Inferior parietal cortex (tissue), 1 donor: Measurements from ENCODE around the gene SIVA1.

Experiments used
- DNase-seq: peaks from one replicate; pipeline ENCODE4 v3.0.0-alpha.2; 2016; ENCODE audit errors: extremely low spot score

Gene SIVA1

GRCh38 chr14:104797115-104798044 is 44.4 kb downstream of the SIVA1 start:
- no peak for DNase-seq

DNA sequence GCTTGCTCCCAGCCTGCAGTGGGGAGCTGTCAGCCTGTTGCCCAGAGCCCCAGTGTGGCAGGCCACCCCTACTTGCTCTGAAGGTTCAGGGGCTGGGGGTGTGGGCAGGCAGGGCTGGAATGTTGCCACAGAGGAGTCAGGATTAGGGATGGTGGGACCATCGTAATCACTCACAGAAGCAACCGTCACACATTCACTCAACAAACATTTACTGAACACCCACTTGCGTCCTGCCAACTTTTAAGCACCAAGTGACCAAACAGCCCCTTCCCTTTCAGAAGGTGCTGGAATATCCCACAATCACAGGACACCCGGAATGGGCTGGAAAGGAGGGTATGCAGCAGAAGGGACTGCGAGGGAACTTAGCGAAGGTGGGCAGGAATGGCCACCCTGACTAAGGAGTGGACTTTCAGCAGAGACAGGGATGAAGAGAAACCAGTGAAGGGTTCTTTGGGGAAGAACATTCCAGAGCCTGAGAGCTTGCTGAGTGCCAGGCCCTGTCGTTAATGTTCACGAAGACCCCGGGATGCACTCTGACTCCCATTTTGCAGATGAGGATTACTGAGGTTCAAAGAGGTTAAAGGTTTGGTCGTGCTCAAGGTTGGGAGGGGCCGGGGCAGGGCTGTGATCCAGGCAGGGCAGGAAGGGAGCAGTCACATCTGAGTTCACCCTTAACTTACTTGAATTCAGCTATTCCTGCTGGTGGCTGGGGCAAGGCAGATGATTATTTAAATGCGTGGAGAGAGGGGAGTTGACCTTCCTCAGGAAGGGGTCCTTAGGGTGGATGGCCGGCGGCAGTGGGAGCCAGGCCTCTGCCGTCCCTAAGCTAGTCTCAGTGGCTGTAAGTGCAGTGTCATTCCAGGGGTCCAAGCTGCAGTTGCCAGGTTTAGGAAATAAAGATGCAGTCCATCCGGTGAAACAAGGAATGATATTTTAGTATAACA is 45.6 kb downstream of the SIVA1 start:
- no peak for DNase-seq

DNA sequence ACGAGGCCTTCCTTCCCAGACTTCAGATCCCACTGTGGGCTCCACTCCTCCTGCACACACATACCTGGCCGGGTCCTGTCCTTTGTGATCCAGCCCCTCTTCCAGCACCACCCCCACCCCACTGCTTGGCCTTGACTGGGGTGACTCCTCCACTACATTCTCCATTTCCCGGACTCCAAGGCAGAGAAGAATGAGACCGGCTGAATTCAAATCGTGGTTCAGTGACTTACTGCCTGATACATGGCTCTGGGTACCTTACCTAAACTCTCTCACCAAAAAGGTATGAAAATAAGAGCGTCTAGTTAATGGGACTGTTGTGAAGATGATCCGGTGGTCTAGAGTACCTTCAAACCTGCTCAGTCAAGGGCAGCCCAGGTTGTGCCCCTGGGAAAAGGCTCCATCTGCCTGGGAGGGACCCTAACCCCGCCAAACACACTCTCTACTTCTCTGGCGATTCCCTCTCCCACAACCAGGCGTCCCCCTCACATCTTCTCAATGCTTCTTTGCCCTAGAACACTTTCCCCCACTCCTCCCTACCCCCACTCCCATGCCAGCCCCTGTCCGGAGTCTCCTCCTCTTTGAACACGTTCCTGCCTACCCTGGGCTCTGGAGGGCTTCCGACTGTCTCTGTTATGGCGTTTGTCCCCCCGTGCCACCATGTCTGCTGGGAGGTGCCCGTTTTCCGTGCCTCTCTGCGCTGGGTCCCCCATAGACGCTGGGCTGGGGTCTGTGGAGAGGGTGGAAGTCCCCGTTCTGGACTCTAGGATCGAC is 46.5 kb downstream of the SIVA1 start:
- no peak for DNase-seq

DNA sequence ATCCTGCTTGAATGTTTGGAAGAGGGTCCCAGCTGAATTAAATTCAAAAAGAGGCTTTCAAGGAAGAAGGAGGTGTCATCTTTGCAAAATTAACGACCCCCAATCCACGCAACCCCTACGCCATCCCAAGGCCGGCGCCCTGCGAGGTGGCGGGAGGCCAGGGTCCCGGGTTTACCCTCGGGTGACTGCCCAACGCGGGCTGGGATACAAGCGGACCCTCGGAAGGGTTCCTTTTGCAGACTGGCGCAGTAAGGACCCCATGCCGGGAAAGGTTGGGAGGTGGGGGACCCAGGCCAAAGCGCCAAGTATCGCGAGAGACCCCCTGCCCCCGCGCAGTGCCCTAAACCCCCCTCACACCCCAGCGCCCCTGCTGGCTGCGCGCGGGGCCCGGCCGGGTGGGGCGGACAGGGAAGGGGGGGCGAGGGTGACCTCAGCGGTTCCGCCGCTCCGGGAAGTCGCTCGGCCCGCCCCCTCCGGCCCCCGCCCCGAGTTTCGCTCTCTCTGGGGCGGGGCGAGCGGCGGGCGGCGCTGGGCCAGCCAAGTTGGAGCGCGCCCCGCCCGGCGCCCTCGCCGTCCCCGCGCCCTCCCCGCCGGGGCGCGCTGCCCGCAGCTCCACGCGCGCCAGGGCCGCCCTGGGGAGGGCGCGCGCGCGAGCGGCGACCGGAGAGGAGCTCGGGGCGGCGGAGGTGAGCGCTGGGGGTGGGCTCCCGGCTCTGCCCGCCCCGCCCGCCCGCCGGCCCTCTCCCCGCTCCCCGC is 47.2 kb downstream of the SIVA1 start:
- peak; percentile 20 for DNase-seq

DNA sequence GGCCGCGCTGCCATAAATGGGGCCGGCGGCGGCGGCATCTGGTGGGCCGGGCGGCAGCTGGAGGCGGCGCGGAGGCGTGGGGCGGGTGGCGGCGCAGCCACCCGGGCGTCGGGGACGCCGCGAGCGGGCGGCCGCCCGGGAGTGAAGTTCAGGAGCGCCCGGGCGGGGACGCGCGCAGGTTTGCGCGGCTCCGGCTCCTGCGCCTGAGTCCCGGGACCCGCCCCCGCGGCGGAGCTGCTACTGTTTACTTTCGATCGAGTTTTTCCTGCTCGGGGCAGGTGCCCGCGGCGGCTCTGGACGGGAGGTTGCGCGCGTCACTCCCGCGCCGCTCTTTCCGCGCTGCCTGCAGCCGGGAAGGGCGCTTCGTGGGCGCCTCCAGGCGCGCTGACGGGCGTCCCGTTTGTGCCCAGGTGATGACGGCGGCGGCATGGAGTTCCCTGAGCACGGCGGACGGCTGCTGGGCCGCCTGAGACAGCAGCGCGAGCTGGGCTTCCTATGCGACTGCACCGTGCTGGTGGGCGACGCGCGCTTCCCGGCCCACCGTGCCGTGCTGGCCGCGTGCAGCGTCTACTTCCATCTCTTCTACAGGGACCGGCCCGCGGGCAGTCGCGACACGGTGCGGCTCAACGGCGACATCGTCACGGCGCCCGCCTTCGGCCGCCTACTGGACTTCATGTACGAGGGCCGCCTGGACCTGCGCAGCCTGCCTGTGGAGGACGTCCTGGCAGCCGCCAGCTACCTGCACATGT is 48.0 kb downstream of the SIVA1 start, which contains the start of gene ZBTB42:
TSS of gene ZBTB42 (plus strand) at position 331 of the 749 bp plus-strand sequence. CDS start at position 428, 97 bp downstream.
- DNase-seq, result no peak

DNA sequence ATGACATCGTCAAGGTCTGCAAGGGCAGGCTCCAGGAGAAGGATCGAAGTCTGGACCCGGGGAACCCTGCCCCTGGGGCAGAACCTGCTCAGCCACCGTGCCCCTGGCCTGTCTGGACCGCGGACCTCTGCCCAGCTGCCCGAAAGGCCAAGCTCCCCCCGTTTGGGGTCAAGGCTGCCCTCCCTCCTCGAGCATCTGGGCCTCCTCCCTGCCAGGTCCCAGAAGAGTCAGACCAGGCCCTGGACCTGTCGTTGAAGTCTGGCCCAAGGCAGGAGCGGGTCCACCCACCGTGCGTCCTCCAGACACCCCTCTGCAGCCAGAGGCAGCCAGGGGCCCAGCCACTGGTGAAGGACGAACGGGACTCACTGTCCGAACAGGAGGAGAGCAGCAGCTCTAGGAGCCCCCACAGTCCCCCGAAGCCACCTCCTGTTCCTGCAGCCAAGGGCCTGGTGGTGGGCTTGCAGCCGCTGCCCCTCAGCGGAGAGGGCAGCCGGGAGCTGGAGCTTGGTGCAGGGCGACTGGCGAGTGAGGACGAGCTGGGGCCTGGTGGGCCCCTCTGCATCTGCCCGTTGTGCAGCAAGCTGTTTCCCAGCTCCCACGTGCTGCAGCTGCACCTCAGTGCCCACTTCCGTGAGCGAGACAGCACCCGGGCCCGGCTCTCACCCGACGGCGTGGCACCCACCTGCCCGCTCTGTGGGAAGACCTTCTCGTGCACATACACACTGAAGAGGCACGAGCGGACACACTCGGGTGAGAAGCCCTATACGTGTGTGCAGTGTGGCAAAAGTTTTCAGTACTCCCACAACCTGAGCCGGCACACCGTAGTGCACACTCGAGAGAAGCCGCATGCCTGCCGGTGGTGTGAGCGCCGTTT is 48.8 kb downstream of the SIVA1 start:
- DNase-seq, result no peak

GRCh38 chr14:104802394-104803184 is 49.6 kb downstream of the SIVA1 start:
- DNase-seq, result no peak

DNA sequence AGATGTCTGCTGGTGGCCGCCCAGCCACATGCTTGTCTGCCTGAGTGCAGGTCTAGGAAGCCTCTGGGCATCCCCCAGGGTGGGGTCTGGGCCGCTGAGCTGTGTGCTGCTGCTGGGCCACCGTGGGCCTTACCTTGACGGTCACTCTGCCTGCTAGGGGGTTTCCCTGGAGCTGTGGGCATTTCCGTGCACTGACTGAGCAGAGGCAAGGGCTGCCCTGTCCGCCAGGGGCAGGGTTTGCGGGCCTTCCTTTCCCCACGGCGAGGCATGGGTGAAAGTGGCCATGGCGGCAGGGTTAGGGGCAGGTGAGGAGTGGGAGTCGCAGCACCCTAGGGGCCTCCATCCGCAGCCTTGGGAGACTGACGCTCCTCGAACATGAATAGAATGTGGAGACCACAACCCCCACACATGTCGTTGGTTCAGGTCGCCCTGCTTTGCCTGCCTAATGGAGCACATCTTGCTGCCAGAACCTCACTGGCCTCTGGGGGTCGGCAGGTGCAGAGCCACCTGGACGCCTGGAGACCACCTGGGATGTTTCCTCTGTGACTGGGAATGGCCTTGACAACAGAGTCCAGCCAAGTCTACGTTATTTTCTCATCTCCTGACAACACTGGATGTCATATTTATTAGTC is 50.4 kb downstream of the SIVA1 start:
- DNase-seq, result no peak

- no peak for DNase-seq
These were observed 51.0 kb downstream of the SIVA1 start for GRCh38 chr14:104803912-104804410.

- DNase-seq, result no peak
These were observed 51.8 kb downstream of the SIVA1 start for GRCh38 chr14:104804481-104805325.

- DNase-seq, result no peak
These were observed 52.4 kb downstream of the SIVA1 start for GRCh38 chr14:104805326-104805678.

DNA sequence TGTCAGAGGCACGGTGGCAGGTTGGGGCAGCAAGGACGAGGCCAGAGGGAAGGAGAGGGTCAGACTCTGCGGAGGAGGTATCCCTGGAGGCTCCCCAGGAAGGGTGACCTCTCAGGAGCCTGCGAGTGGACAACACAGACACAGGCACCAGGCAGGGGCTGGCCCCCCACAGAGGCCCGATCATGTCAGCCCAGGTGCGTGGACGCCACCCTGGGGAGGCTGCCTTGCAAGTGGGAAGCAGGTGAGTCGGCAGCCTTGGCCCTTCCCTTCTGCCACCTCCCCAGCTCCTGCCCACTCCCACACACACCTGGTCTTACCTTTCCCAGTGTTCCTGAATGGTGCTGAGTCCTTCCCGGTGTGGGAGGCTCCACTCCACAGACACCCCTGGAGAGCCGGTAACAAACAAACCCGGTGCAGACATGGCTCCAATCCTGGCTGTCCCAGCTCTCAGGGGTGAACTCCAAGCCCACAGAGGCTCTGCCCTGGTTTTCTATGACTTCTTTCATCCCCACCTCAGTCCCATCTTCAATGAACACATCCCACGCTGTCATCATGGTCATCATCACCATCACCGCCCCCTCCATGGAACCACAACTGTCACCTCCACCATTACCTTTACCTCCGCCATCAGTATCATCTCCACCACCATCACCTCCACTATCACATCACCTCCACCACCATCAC is 53.1 kb downstream of the SIVA1 start:
- DNase-seq, result no peak

GRCh38 chr14:104806625-104807465 is 53.9 kb downstream of the SIVA1 start:
- DNase-seq, result no peak

DNA sequence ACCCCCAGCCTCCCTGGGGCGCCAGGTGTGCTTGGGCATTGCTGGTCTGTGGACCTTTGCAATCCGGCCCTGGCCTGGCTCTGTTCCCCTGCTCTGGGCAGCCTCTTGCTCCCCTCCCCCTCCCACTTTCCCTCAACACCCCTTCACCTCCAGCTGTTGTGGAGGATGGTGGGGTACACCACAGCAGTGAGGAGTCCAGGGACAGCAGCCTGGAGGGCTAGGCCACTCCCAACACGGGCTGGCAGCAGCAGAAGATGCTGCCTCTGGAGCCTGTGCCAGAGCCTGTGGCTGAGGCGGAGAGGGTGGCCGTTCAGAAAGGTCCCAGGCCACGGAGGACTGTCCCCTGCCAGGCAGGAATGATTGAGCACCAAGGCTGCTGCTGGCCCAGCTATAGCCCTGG is 55.5 kb downstream of the SIVA1 start:
- no peak for DNase-seq
